Ovary (tissue), 3 donors: ENCODE data around the gene MAGI1.

Experiments
- CTCF ChIP-seq, 3 donors: fragments of 450-650 bp in 2 of 3; fragments of 200-600 bp in 1 of 3; IDR thresholded peaks; one replicate each; pipeline versions ENCODE4 v1.5.1 to v1.8.0; 2016 to 2022; ENCODE audit warnings: antibody characterized with exemption in 3 of 3, mild to moderate bottlenecking in 1 of 3
- POLR2A ChIP-seq: fragments of 450-650 bp; IDR thresholded peaks from one replicate; pipeline ENCODE4 v1.6.1; 2017; ENCODE audit warnings: antibody characterized with exemption, mild to moderate bottlenecking, moderate library complexity
- donor health status: DM: no; HTN: no; CAD: no.

DNA sequence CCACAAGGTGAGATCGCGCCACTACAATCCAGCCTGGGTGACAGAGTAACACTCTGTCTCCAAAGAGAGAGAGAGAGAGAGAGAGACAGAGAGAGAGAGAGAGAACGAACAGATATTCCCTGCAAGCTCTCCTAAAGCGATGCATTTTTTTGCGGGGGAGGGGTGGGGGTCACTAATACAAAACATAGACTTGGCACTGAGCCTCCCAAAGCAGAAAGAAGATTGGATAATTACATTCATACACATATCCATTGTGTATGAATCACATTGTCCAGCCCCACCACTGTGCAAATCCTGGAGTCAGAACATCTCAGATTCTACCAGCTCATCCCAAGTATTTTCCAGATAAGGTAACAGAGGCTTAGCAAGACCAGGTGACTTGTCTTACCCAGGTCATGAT is 459.9 kb downstream of the MAGI1 start:
- TF ChIP-seq CTCF (IDR thresholded peaks at IDR 0.05) (no peak), POLR2A (no peak)
